ENCODE data around the gene SCUBE1. TPM values are rescaled to one million over a fixed set of nuclear protein-coding genes. Genes with fewer than 3 reads are reported as not detected.

SCUBE1 gene
- polyA plus RNA-seq, 1 of the 3 experiments (the other 2 are of a cell fraction): 0.56 TPM

- Histone ChIP-seq H3K4me1 (ENCODE audit: control insufficient read depth in 1 of 2, insufficient read depth in 2 of 2, low read depth in 1 of 2, low read length in 1 of 2) (peaks cover 0 to 46% of the 10 kb centered on the region in 2 experiments; a peak in 1 of 4 replicates), H3K79me2 (ENCODE audit: insufficient read depth) (no peaks in the 10 kb centered on the region), H3K4me3 (ENCODE audit: low read depth in 2 of 2, low read length in 1 of 2) (no peak overlapping the region), H3K27me3 (ENCODE audit: insufficient read depth) (no peaks in the 10 kb centered on the region), H3F3A (replicated peaks; ENCODE audit: insufficient read depth) (no peaks in the 10 kb centered on the region), H3K9me3 (no peaks in the 10 kb centered on the region), H3K4me2 (no peak overlapping the region), H2AFZ (ENCODE audit: low read depth) (no peak overlapping the region), H3K9ac (no peak overlapping the region), H3K27ac (ENCODE audit: low read depth in 2 of 2, low read length in 1 of 2) (no peak overlapping the region; a peak in 1 of 4 replicates), H3K36me3 (replicated peaks in 1 of 2; ENCODE audit: control insufficient read depth in 1 of 2, insufficient read depth in 2 of 2, low read length in 1 of 2) (no peaks in the 10 kb centered on the region), H3K9me2 (no peaks in the 10 kb centered on the region), H4K20me1 (ENCODE audit: insufficient read depth) (no peaks in the 10 kb centered on the region)
- DNase-seq: no peak
- WGBS (ENCODE audit: low lambda C conversion rate): 92% methylated on average over 2 of the region's 12 CpGs
- TF ChIP-seq USF2 (IDR thresholded peaks at IDR 0.05; ENCODE audit: borderline replicate concordance, low read depth, low read length) (no peak), TEAD4 (IDR thresholded peaks at IDR 0.05; ENCODE audit: borderline replicate concordance, insufficient read depth) (no peak)
- ChIA-PET POLR2A (no interaction called here), CTCF (no interaction called here)
Measured at GRCh38 chr22:43243324-43243723, 99.8 kb downstream of the SCUBE1 start.

GRCh38 chr22:43242627-43243026, 100.5 kb downstream of the SCUBE1 start:
- no peak overlapping the region for H2AFZ ChIP-seq (ENCODE audit: low read depth)
- no peak overlapping the region for H3K4me2 ChIP-seq
- POLR2A ChIA-PET: no interaction called here
- H4K20me1 ChIP-seq (ENCODE audit: insufficient read depth): no peaks in the 10 kb centered on the region
- H3K4me3 ChIP-seq (ENCODE audit: low read depth in 2 of 2, low read length in 1 of 2): no peak overlapping the region
- no CpG with 5 or more reads among the region's 6 CpGs for WGBS (ENCODE audit: low lambda C conversion rate)
- H3K9ac ChIP-seq: no peak overlapping the region
- H3K9me3 ChIP-seq: no peaks in the 10 kb centered on the region
- TF ChIP-seq EZH2phosphoT487 (IDR thresholded peaks at IDR 0.05; ENCODE audit: borderline replicate concordance, low read depth) (no peak), JUND (IDR thresholded peaks at IDR 0.05) (no peak), FOSL2 (IDR thresholded peaks at IDR 0.05; ENCODE audit: borderline replicate concordance, low read depth) (no peak), FOXJ3 (CRISPR knock-in tag; IDR thresholded peaks at IDR 0.05) (no peak), RAD21 (IDR thresholded peaks at IDR 0.05; ENCODE audit: low read length) (no peak), MEF2A (IDR thresholded peaks at IDR 0.05; ENCODE audit: borderline replicate concordance, low read depth) (no peak), RXRA (IDR thresholded peaks at IDR 0.05; ENCODE audit: borderline replicate concordance, low read depth) (no peak), TCF12 (IDR thresholded peaks at IDR 0.05) (no peak), IRF3 (IDR thresholded peaks at IDR 0.05; ENCODE audit: low read depth, low read length) (no peak), PBX3 (IDR thresholded peaks at IDR 0.05) (no peak), REST (IDR thresholded peaks at IDR 0.05; ENCODE audit: low read depth, low read length) (no peak), MXI1 (IDR thresholded peaks at IDR 0.05; ENCODE audit: low read depth, low read length) (no peak), RCOR1 (IDR thresholded peaks at IDR 0.05; ENCODE audit: low read length) (no peak), RFX5 (IDR thresholded peaks at IDR 0.05; ENCODE audit: low read length) (no peak), USF1 (IDR thresholded peaks at IDR 0.05; ENCODE audit: borderline replicate concordance, low read depth) (no peak), EP300 (IDR thresholded peaks at IDR 0.05; ENCODE audit: borderline replicate concordance in 1 of 2, low read depth in 1 of 2, low read length in 1 of 2) (no peak), YY1 (IDR thresholded peaks at IDR 0.05; ENCODE audit: low read depth) (no peak)
- H3K36me3 ChIP-seq (replicated peaks in 1 of 2; ENCODE audit: control insufficient read depth in 1 of 2, insufficient read depth in 2 of 2, low read length in 1 of 2): no peaks in the 10 kb centered on the region
- no peaks in the 10 kb centered on the region for H3K9me2 ChIP-seq
- DNase-seq: no peak
- peaks cover 0 to 53% of the 10 kb centered on the region in 2 experiments; a peak in 1 of 4 replicates for H3K4me1 ChIP-seq (ENCODE audit: control insufficient read depth in 1 of 2, insufficient read depth in 2 of 2, low read depth in 1 of 2, low read length in 1 of 2)
- CTCF ChIA-PET: no interaction called here
- no peaks in the 10 kb centered on the region for H3F3A ChIP-seq (replicated peaks; ENCODE audit: insufficient read depth)
- no peaks in the 10 kb centered on the region for H3K27me3 ChIP-seq (ENCODE audit: insufficient read depth)
- H3K79me2 ChIP-seq (ENCODE audit: insufficient read depth): no peaks in the 10 kb centered on the region
- no peak overlapping the region; a peak in 1 of 4 replicates for H3K27ac ChIP-seq (ENCODE audit: low read depth in 2 of 2, low read length in 1 of 2)

Measured in SK-N-SH (cell line).